Measurements from ENCODE around the gene WDR76.

WDR76 gene

GRCh38 chr15:43915631-43916325 is 89.0 kb downstream of the WDR76 start:
- peak; percentile 30 for DNase-seq

DNA sequence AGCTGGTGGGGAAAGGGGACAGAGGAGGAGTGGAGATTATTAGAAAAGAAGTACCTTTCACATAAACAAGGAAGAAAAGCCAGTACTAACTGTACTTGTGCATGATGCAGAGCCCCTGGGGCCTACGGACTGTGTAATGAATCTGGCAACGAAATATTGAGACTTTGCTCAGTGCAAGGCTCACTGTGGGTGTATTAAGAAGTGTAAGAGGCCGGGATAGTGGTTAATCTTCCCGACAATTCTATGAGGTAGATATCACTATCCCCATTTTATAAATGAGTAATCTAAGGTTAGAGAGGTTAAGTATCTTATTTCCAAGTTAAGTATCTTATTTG is 89.5 kb downstream of the WDR76 start:
- no peak for DNase-seq
